Endodermal cell (in vitro differentiated cells): ENCODE results near the gene PRKCB. TPM values are rescaled to one million over a fixed set of nuclear protein-coding genes. Genes with fewer than 3 reads are reported as not detected.

ENCODE experiments used
- DNase-seq: peaks from one replicate; pipeline ENCODE4 v3.0.0-alpha.2; 2017
- H3K27ac ChIP-seq: 2 replicates; pipeline ENCODE4 v1.5.1; 2013; ENCODE audit warnings: mild to moderate bottlenecking, low read depth, low read length, moderate library complexity
- H3K27me3 ChIP-seq: 2 replicates; pipeline ENCODE4 v1.6.1; 2013; ENCODE audit warnings: mild to moderate bottlenecking, low read length, moderate library complexity; ENCODE audit not compliant: insufficient read depth, control insufficient read depth, poor library complexity, severe bottlenecking
- H3K36me3 ChIP-seq: 2 replicates; pipeline ENCODE4 v1.7.0; 2013; ENCODE audit warnings: mild to moderate bottlenecking, low read length, moderate library complexity; ENCODE audit not compliant: control insufficient read depth, insufficient read depth
- H3K4me1 ChIP-seq: one replicate; pipeline ENCODE4 v1.7.0; 2013; ENCODE audit warnings: low read length; ENCODE audit not compliant: control insufficient read depth, insufficient read depth
- H3K4me3 ChIP-seq: 2 replicates; pipeline ENCODE4 v1.5.1; 2013; ENCODE audit warnings: mild to moderate bottlenecking, low read length, moderate library complexity
- H3K9ac ChIP-seq: 2 replicates; pipeline ENCODE4 v1.6.1; 2013; ENCODE audit warnings: mild to moderate bottlenecking, low read length, moderate library complexity; ENCODE audit not compliant: poor library complexity, severe bottlenecking; ENCODE audit errors: extremely low read depth
- H3K9me3 ChIP-seq: 2 replicates; pipeline ENCODE4 v1.6.1; 2013; ENCODE audit warnings: mild to moderate bottlenecking, low read length, moderate library complexity; ENCODE audit not compliant: control insufficient read depth
- H3K27ac Mint-ChIP-seq: 2 replicates; pipeline ENCODE4 v1.8.0; 2020; ENCODE audit warnings: mixed read lengths
- H3K27me3 Mint-ChIP-seq: 2 replicates; pipeline ENCODE4 v1.8.0; 2021; ENCODE audit warnings: mild to moderate bottlenecking, mixed read lengths; ENCODE audit not compliant: insufficient read depth
- H3K36me3 Mint-ChIP-seq: 2 replicates; pipeline ENCODE4 v1.8.0; 2020; ENCODE audit warnings: low read depth, mixed read lengths
- H3K4me1 Mint-ChIP-seq: 2 replicates; pipeline ENCODE4 v1.8.0; 2020; ENCODE audit warnings: mixed read lengths
- H3K4me3 Mint-ChIP-seq: 2 replicates; pipeline ENCODE4 v1.8.0; 2020; ENCODE audit warnings: mild to moderate bottlenecking, moderate library complexity, mixed read lengths
- H3K9me3 Mint-ChIP-seq: 2 replicates; pipeline ENCODE4 v1.8.0; 2020; ENCODE audit warnings: mild to moderate bottlenecking, mixed read lengths
- WGBS, 2 experiments: methylation state at CpG; one replicate each; pipeline versions ENCODE4 v1.1.5 to v1.1.7; 2013; ENCODE audit warnings: missing lambda C conversion rate in 2 of 2, mixed read lengths in 1 of 2; ENCODE audit not compliant: insufficient coverage in 1 of 2, insufficient read length in 1 of 2; 5-methylcytosine and 5-hydroxymethylcytosine counted together
- total RNA-seq, 2 donors: library from RNA; stranded (reverse); fragmentation: NEBNext Ultra II Directional in 1 of 2; extraction: Animal tissue kit (Norgen Biotek cat#: 25700) in 1 of 2; gene quantifications; 2 replicates in 1 of 2; 3 replicates in 1 of 2; pipeline ENCODE4 v1.2.1, GENCODE V29; 2021
- TF ChIP-seq, protein P1 (sequence below): fragments of 200-600 bp; sonication (generic); conservative IDR thresholded peaks from 2 replicates; pipeline ENCODE4 v1.5.0; 2021; ENCODE audit warnings: antibody characterized with exemption, mild to moderate bottlenecking

The PRKCB gene
- total RNA-seq, 2 donors from 2014 or later = 0.38 to 1.1 TPM

DNA sequence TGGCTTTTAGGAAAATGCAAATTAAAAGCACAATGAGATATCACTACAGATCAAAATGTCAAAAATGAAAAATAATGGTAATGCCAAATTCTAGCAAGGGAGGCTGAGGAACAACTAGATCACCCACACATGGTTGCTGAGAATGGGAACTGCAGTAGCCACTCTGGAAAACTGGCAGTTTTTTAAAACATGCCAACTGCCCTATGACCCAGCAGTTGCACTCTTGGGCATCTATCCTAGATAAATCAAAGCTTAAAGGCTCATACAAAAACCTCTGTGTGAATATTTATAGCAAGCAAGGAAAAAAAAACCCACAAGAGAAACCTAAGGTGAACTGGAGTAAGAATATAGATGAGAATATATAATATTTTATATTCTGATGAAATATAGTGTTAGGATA lies 104.3 kb downstream of the PRKCB start:
- Mint-ChIP-seq H3K27me3 (peaks cover 32% of the 10 kb centered on the region), H3K9me3 (no peaks in the 10 kb centered on the region), H3K4me3 (no peak overlapping the region), H3K36me3 (no peaks in the 10 kb centered on the region), H3K27ac (no peak overlapping the region), H3K4me1 (peaks cover 6% of the 10 kb centered on the region)
- no peak overlapping the region for H3K9ac ChIP-seq
- H3K4me1 ChIP-seq = peaks cover 5% of the 10 kb centered on the region
- DNase-seq = peak; percentile 1
- peaks cover 11% of the 10 kb centered on the region for H3K27me3 ChIP-seq
- H3K36me3 ChIP-seq = no peaks in the 10 kb centered on the region
- no peak overlapping the region for H3K4me3 ChIP-seq
- H3K9me3 ChIP-seq = no peaks in the 10 kb centered on the region
- TF ChIP-seq, protein P1, sequence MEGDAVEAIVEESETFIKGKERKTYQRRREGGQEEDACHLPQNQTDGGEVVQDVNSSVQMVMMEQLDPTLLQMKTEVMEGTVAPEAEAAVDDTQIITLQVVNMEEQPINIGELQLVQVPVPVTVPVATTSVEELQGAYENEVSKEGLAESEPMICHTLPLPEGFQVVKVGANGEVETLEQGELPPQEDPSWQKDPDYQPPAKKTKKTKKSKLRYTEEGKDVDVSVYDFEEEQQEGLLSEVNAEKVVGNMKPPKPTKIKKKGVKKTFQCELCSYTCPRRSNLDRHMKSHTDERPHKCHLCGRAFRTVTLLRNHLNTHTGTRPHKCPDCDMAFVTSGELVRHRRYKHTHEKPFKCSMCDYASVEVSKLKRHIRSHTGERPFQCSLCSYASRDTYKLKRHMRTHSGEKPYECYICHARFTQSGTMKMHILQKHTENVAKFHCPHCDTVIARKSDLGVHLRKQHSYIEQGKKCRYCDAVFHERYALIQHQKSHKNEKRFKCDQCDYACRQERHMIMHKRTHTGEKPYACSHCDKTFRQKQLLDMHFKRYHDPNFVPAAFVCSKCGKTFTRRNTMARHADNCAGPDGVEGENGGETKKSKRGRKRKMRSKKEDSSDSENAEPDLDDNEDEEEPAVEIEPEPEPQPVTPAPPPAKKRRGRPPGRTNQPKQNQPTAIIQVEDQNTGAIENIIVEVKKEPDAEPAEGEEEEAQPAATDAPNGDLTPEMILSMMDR = no peak
- no peak overlapping the region for H3K27ac ChIP-seq

DNA sequence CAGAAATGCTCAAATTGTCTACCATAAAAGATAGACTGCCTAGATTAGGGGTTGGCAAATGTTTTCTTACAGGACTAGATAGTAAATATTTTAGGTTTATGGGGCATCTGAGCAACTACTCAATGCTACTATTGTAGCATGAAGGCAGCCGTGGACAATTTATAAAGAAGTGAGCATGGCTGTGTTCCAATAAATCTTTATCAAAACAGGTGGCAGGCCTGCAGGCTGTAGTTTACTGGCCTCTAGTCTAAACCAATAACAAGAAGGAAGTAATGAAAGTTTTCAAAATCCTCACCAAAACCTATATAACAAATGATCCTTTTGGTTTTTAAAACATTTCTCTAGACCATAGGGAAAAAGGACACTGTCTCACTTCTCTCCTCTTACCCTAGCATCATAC lies 105.2 kb downstream of the PRKCB start:
- peaks cover 6% of the 10 kb centered on the region for H3K27me3 ChIP-seq
- TF ChIP-seq, protein P1 = no peak
- no peak overlapping the region for H3K4me3 ChIP-seq
- H3K27me3 Mint-ChIP-seq = peaks cover 23% of the 10 kb centered on the region
- 91% methylated on average over 1 of the region's 1 CpG; no CpG with 5 or more reads in 1 of the 2 experiments for WGBS, 2 experiments
- H3K36me3 ChIP-seq = no peaks in the 10 kb centered on the region
- no peak overlapping the region for H3K9ac ChIP-seq
- no peak overlapping the region for H3K27ac ChIP-seq
- H3K9me3 ChIP-seq = no peaks in the 10 kb centered on the region
- H3K9me3 Mint-ChIP-seq = no peaks in the 10 kb centered on the region
- DNase-seq = no peak
- no peak overlapping the region for H3K27ac Mint-ChIP-seq
- H3K4me3 Mint-ChIP-seq = no peak overlapping the region
- H3K4me1 Mint-ChIP-seq = peaks cover 6% of the 10 kb centered on the region
- no peaks in the 10 kb centered on the region for H3K36me3 Mint-ChIP-seq
- peaks cover 5% of the 10 kb centered on the region for H3K4me1 ChIP-seq

DNA sequence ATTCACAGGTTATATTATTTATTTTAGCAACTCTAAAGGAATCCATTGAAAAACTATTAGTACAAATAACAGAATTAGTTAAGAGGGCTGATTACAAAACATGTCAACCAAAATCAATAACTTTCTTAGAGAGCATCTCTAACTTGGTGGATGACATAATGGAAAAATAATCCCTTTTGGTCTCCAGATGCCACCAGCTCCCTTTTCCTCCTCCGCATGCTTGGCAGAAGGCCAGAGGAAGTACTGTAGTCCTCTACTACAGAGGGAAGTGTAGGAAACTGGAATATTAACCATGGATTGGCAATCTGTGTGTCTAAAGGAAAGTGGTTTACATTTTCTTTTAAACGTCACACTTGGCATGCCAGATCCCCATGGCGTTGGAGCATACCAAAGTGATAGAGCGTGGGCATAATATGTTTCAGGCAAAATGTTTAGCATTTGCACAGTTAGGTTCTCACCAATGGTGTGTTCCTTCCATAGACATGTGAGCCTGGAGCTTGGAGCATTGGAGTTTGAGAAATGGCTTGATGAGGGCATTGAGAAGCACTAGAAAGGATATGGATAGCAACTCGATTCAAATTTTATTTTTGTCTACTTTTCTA lies 106.3 kb downstream of the PRKCB start:
- H3K9me3 Mint-ChIP-seq = no peaks in the 10 kb centered on the region
- TF ChIP-seq, protein P1 = no peak
- H3K9me3 ChIP-seq = no peaks in the 10 kb centered on the region
- H3K36me3 ChIP-seq = no peaks in the 10 kb centered on the region
- no peak overlapping the region for H3K4me3 Mint-ChIP-seq
- peak; percentile 6 for DNase-seq
- H3K27me3 ChIP-seq = peaks cover 6% of the 10 kb centered on the region
- H3K36me3 Mint-ChIP-seq = no peaks in the 10 kb centered on the region
- no peak overlapping the region for H3K4me3 ChIP-seq
- 94 to 100% methylated on average over 1 to 4 of the region's 5 CpGs for WGBS, 2 experiments
- H3K4me1 ChIP-seq = peaks cover 5% of the 10 kb centered on the region
- H3K4me1 Mint-ChIP-seq = peaks cover 6% of the 10 kb centered on the region
- H3K27ac ChIP-seq = no peak overlapping the region
- H3K27me3 Mint-ChIP-seq = peaks cover 19% of the 10 kb centered on the region
- H3K27ac Mint-ChIP-seq = no peak overlapping the region
- no peak overlapping the region for H3K9ac ChIP-seq
